ENCODE measurements around the gene MYF6.

MYF6 gene

DNA sequence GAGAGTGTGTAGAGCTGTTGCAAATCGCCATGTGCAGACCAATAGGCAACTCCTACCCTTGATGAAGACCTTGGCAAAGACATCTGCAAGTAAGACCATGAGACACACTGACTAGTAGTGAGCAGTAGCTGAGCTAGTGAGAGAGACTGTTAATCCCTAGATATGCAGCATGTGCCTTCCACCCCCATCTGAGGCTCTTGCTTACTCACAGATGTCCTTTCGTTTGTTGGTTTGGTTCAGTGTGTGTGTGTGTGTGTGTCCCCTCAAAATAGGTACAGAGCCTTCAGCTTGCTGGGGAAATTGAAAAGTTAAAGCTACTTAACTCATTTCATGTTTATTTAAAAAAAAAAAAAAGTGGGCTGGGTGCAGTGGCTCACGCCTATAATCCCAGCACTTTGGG is 46.8 kb downstream of the MYF6 start:
- WGBS (ENCODE audit: extremely low coverage, insufficient coverage, insufficient read length), result no CpG with 5 or more reads among the region's 3 CpGs

DNA sequence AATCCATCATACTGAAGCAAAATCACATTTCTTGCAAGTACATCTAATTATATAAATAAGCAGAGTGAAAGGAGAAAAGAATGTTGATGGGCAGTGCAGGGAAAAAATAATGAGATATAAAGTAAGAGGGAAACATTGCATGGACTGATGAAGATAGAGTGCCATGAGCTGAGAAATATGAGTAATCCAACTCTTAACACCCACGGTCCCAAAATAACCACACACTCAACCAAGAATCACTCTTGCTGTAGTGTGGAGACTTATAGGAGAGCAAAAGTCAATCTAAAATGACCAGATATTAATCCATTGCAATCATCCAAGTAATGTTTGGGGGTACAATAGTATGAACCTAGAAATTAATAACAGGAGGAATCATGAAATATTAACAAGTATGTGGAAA is 49.4 kb downstream of the MYF6 start:
- H3K36me3 ChIP-seq (ENCODE audit: control insufficient read depth in 1 of 2, insufficient read depth in 2 of 2, low read length in 2 of 2), result no peaks in the 10 kb centered on the region
- H2AK5ac ChIP-seq (ENCODE audit: low read length), result no peak overlapping the region
- H2AFZ ChIP-seq (ENCODE audit: insufficient read depth, low read length, poor library complexity), result no peak overlapping the region
- H3K27ac ChIP-seq (ENCODE audit: low read depth, low read length), result no peak overlapping the region
- H3K9ac ChIP-seq (ENCODE audit: low read length), result no peak overlapping the region
- H3K9me3 ChIP-seq (ENCODE audit: insufficient read depth, low read depth, low read length), result no peaks in the 10 kb centered on the region
- H3K18ac ChIP-seq (ENCODE audit: low read length), result no peak overlapping the region
- no peak overlapping the region for H4K8ac ChIP-seq (ENCODE audit: low read depth, low read length)
- no peak overlapping the region for H3K4me3 ChIP-seq (ENCODE audit: low read depth, low read length)
- no peak overlapping the region for H2BK120ac ChIP-seq (ENCODE audit: insufficient read depth, low read length, poor library complexity)
- H2BK12ac ChIP-seq (ENCODE audit: low read length), result no peak overlapping the region
- H3K14ac ChIP-seq (ENCODE audit: low read length), result no peak overlapping the region
- DNase-seq, result no peak
- H2BK5ac ChIP-seq (ENCODE audit: low read depth, low read length, poor library complexity), result no peak overlapping the region
- no peak overlapping the region for H3K23ac ChIP-seq (ENCODE audit: low read length)
- no peaks in the 10 kb centered on the region for H3K4me1 ChIP-seq (ENCODE audit: control insufficient read depth in 1 of 2, insufficient read depth in 2 of 2, low read length in 2 of 2)
- H4K12ac ChIP-seq (ENCODE audit: low read depth, low read length), result no peak overlapping the region
- no peaks in the 10 kb centered on the region for H3K79me1 ChIP-seq (ENCODE audit: low read length)
- no peak overlapping the region for H3K4me2 ChIP-seq (ENCODE audit: low read length)
- no peak overlapping the region for H3K4ac ChIP-seq (ENCODE audit: low read depth, low read length)
- no CpG with 5 or more reads among the region's 1 CpG for WGBS (ENCODE audit: extremely low coverage, insufficient coverage, insufficient read length)
- H3K27me3 ChIP-seq (ENCODE audit: insufficient read depth, low read length), result no peaks in the 10 kb centered on the region
- no peak overlapping the region for H4K91ac ChIP-seq (ENCODE audit: low read depth, low read length)
- no peaks in the 10 kb centered on the region for H3K79me2 ChIP-seq (ENCODE audit: control insufficient read depth, insufficient read depth, low read length, poor library complexity)

More for the DNA sequence above, 46.8 kb downstream of the MYF6 start:
- DNase-seq, result no peak
- no peak overlapping the region for H3K9ac ChIP-seq (ENCODE audit: low read length)
- no peak overlapping the region for H4K8ac ChIP-seq (ENCODE audit: low read depth, low read length)
- H4K12ac ChIP-seq (ENCODE audit: low read depth, low read length), result no peak overlapping the region
- no peaks in the 10 kb centered on the region for H3K79me1 ChIP-seq (ENCODE audit: low read length)
- no peak overlapping the region for H4K91ac ChIP-seq (ENCODE audit: low read depth, low read length)
- H2BK5ac ChIP-seq (ENCODE audit: low read depth, low read length, poor library complexity), result no peak overlapping the region
- H3K9me3 ChIP-seq (ENCODE audit: insufficient read depth, low read depth, low read length), result no peaks in the 10 kb centered on the region
- no peak overlapping the region for H3K4me2 ChIP-seq (ENCODE audit: low read length)
- H3K79me2 ChIP-seq (ENCODE audit: control insufficient read depth, insufficient read depth, low read length, poor library complexity), result no peaks in the 10 kb centered on the region
- no peak overlapping the region for H3K18ac ChIP-seq (ENCODE audit: low read length)
- no peak overlapping the region for H2BK120ac ChIP-seq (ENCODE audit: insufficient read depth, low read length, poor library complexity)
- no peak overlapping the region for H2BK12ac ChIP-seq (ENCODE audit: low read length)
- no peak overlapping the region for H2AK5ac ChIP-seq (ENCODE audit: low read length)
- no peaks in the 10 kb centered on the region for H3K36me3 ChIP-seq (ENCODE audit: control insufficient read depth in 1 of 2, insufficient read depth in 2 of 2, low read length in 2 of 2)
- H3K23ac ChIP-seq (ENCODE audit: low read length), result no peak overlapping the region
- no peak overlapping the region for H3K4me3 ChIP-seq (ENCODE audit: low read depth, low read length)
- H3K27me3 ChIP-seq (ENCODE audit: insufficient read depth, low read length), result no peaks in the 10 kb centered on the region
- no peak overlapping the region for H3K27ac ChIP-seq (ENCODE audit: low read depth, low read length)
- H3K4ac ChIP-seq (ENCODE audit: low read depth, low read length), result no peak overlapping the region
- no peak overlapping the region for H2AFZ ChIP-seq (ENCODE audit: insufficient read depth, low read length, poor library complexity)
- no peak overlapping the region for H3K14ac ChIP-seq (ENCODE audit: low read length)
- H3K4me1 ChIP-seq (ENCODE audit: control insufficient read depth in 1 of 2, insufficient read depth in 2 of 2, low read length in 2 of 2), result no peaks in the 10 kb centered on the region

Data from trophoblast cell (in vitro differentiated cells and primary cell).